HG03280 (cell line): ENCODE measurements around the gene UNC80.

Source experiments
- ATAC-seq: cut with Tn5 transposase; IDR thresholded peaks from one replicate; pipeline ENCODE4 v1.9.1; 2021; ENCODE audit warnings: mild to moderate bottlenecking, moderate library complexity; ENCODE audit not compliant: unreplicated experiment

The UNC80 gene

GRCh38 chr2:210004881-210005280 is 233.2 kb downstream of the UNC80 start:
- ATAC-seq: no peak

GRCh38 chr2:210007895-210008294 is 236.3 kb downstream of the UNC80 start:
- no peak for ATAC-seq

- no peak for ATAC-seq
Measured at GRCh38 chr2:210009126-210009525, 237.5 kb downstream of the UNC80 start.

- ATAC-seq: no peak
Measured at GRCh38 chr2:210009896-210010295, 238.3 kb downstream of the UNC80 start.

- ATAC-seq: no peak
Measured at GRCh38 chr2:210020138-210020537, 248.5 kb downstream of the UNC80 start.

- no peak for ATAC-seq
Measured at GRCh38 chr2:210022824-210023223, 251.2 kb downstream of the UNC80 start.

- ATAC-seq: no peak
Measured at GRCh38 chr2:210027608-210028007, 256.0 kb downstream of the UNC80 start.

- no peak for ATAC-seq
Measured at GRCh38 chr2:210028178-210028577, 256.5 kb downstream of the UNC80 start.

GRCh38 chr2:210034087-210034683 is 262.6 kb downstream of the UNC80 start:
- no peak for ATAC-seq

- ATAC-seq: no peak
Measured at GRCh38 chr2:210035679-210036078, 264.0 kb downstream of the UNC80 start.

- ATAC-seq: no peak
Measured at GRCh38 chr2:210038078-210038477, 266.4 kb downstream of the UNC80 start.

GRCh38 chr2:210046851-210047500 is 275.3 kb downstream of the UNC80 start:
- ATAC-seq: no peak
